H9 (cell line): ENCODE results near the gene TMEM81. TPM values are rescaled to one million over a fixed set of nuclear protein-coding genes. Genes with fewer than 3 reads are reported as not detected.

Experiments used
- DNase-seq: peaks from one replicate; pipeline ENCODE4 v3.0.0-alpha.2; 2017
- H2AFZ ChIP-seq: one replicate; pipeline ENCODE4 v1.6.1; 2013; ENCODE audit warnings: mild to moderate bottlenecking, low read length, control low read depth, moderate library complexity
- H2AK5ac ChIP-seq: 2 replicates; pipeline ENCODE4 v1.6.1; 2013; ENCODE audit warnings: low read length, control low read depth, mixed read lengths; ENCODE audit not compliant: insufficient read length
- H2BK120ac ChIP-seq: one replicate; pipeline ENCODE4 v1.6.1; 2013; ENCODE audit warnings: low read depth, mild to moderate bottlenecking, low read length, control low read depth, inconsistent platforms; ENCODE audit not compliant: poor library complexity, severe bottlenecking
- H2BK12ac ChIP-seq: 2 replicates; pipeline ENCODE4 v1.6.1; 2013; ENCODE audit warnings: low read length, control low read depth, mixed read lengths, low read depth; ENCODE audit not compliant: insufficient read length
- H2BK15ac ChIP-seq: 2 replicates; pipeline ENCODE4 v1.6.1; 2013; ENCODE audit warnings: low read depth, low read length, control low read depth
- H2BK20ac ChIP-seq: one replicate; pipeline ENCODE4 v1.6.1; 2013; ENCODE audit warnings: low read depth, mild to moderate bottlenecking, low read length, control low read depth, inconsistent platforms; ENCODE audit not compliant: poor library complexity, severe bottlenecking
- H2BK5ac ChIP-seq: 2 replicates; pipeline ENCODE4 v1.6.1; 2013; ENCODE audit warnings: low read length, control low read depth, mixed read lengths; ENCODE audit not compliant: insufficient read length
- H3K14ac ChIP-seq: 2 replicates; pipeline ENCODE4 v1.6.1; 2013; ENCODE audit warnings: low read length, control low read depth; ENCODE audit not compliant: insufficient read depth
- H3K18ac ChIP-seq: 2 replicates; pipeline ENCODE4 v1.6.1; 2013; ENCODE audit warnings: low read depth, mild to moderate bottlenecking, mixed read lengths, low read length, control low read depth; ENCODE audit not compliant: insufficient read length
- H3K23ac ChIP-seq: 2 replicates; pipeline ENCODE4 v1.6.1; 2013; ENCODE audit warnings: low read length, control low read depth, mixed read lengths, low read depth; ENCODE audit not compliant: insufficient read length
- H3K23me2 ChIP-seq: 2 replicates; pipeline ENCODE4 v1.6.1; 2013; ENCODE audit warnings: low read depth, mild to moderate bottlenecking, mixed read lengths, low read length, control low read depth; ENCODE audit not compliant: insufficient read length, poor library complexity, severe bottlenecking
- H3K27ac ChIP-seq: 2 replicates; pipeline ENCODE4 v1.5.1; 2013; ENCODE audit warnings: low read length, control low read depth, mixed read lengths, low read depth; ENCODE audit not compliant: insufficient read length
- H3K27me3 ChIP-seq: 2 replicates; pipeline ENCODE4 v1.6.1; 2013; ENCODE audit warnings: low read length, control low read depth, inconsistent platforms; ENCODE audit not compliant: insufficient read depth
- H3K4ac ChIP-seq: 2 replicates; pipeline ENCODE4 v1.6.1; 2013; ENCODE audit warnings: low read depth, mild to moderate bottlenecking, control low read depth, inconsistent platforms, low read length, moderate library complexity
- H3K4me1 ChIP-seq: 2 replicates; pipeline ENCODE4 v1.6.1; 2013; ENCODE audit warnings: low read length, control low read depth, inconsistent platforms; ENCODE audit not compliant: insufficient read depth
- H3K4me2 ChIP-seq: 2 replicates; pipeline ENCODE4 v1.6.1; 2013; ENCODE audit warnings: low read length, control low read depth, mixed read lengths; ENCODE audit not compliant: insufficient read length, insufficient read depth
- H3K56ac ChIP-seq: 2 replicates; pipeline ENCODE4 v1.6.1; 2013; ENCODE audit warnings: low read depth, mild to moderate bottlenecking, mixed read lengths, low read length, control low read depth; ENCODE audit not compliant: insufficient read length
- H3K79me1 ChIP-seq: 2 replicates; pipeline ENCODE4 v1.6.1; 2013; ENCODE audit warnings: low read depth, mild to moderate bottlenecking, moderate library complexity, low read length, control low read depth, inconsistent platforms; ENCODE audit not compliant: insufficient read depth, poor library complexity, severe bottlenecking
- H3K79me2 ChIP-seq: 2 replicates; pipeline ENCODE4 v1.6.1; 2013; ENCODE audit warnings: low read length, control low read depth, inconsistent platforms; ENCODE audit not compliant: insufficient read depth
- H3K9ac ChIP-seq: 2 replicates; pipeline ENCODE4 v1.6.1; 2013; ENCODE audit warnings: low read length, control low read depth, mixed read lengths; ENCODE audit not compliant: insufficient read length; ENCODE audit errors: extremely low read depth
- H3K9me3 ChIP-seq: one replicate; pipeline ENCODE4 v1.6.1; 2013; ENCODE audit warnings: low read depth, low read length, inconsistent platforms; ENCODE audit not compliant: control insufficient read depth
- H3T11ph ChIP-seq: one replicate; pipeline ENCODE4 v1.6.1; 2013; ENCODE audit warnings: mild to moderate bottlenecking, low read length, control low read depth, inconsistent platforms
- H4K20me1 ChIP-seq: one replicate; pipeline ENCODE4 v1.6.1; 2013; ENCODE audit not compliant: control insufficient read depth, insufficient read length, insufficient read depth
- H4K5ac ChIP-seq: 2 replicates; pipeline ENCODE4 v1.6.1; 2013; ENCODE audit warnings: low read depth, mild to moderate bottlenecking, mixed read lengths, low read length, control low read depth; ENCODE audit not compliant: insufficient read length
- H4K8ac ChIP-seq: replicated peaks from 2 replicates; pipeline ENCODE4 v1.6.1; 2013; ENCODE audit warnings: low read length, control low read depth, mixed read lengths, low read depth; ENCODE audit not compliant: insufficient read length
- H4K91ac ChIP-seq: 2 replicates; pipeline ENCODE4 v1.6.1; 2013; ENCODE audit warnings: low read depth, mild to moderate bottlenecking, moderate library complexity, mixed read lengths, low read length, control low read depth; ENCODE audit not compliant: insufficient read length
- H3K27ac Mint-ChIP-seq, 3 experiments: 2 replicates in 2 of 3; 3 replicates in 1 of 3; pipeline ENCODE4 v1.8.0; 2020 to 2021; ENCODE audit warnings: mixed read lengths in 3 of 3, mild to moderate bottlenecking in 1 of 3, moderate library complexity in 1 of 3
- H3K27me3 Mint-ChIP-seq: 2 replicates; pipeline ENCODE4 v1.8.0; 2021; ENCODE audit warnings: low read depth, mild to moderate bottlenecking, moderate library complexity, mixed read lengths
- H3K36me3 Mint-ChIP-seq, 3 experiments: 2 replicates in 2 of 3; 3 replicates in 1 of 3; pipeline ENCODE4 v1.8.0; 2020 to 2021; ENCODE audit warnings: low read depth in 3 of 3, mixed read lengths in 3 of 3; ENCODE audit not compliant: insufficient read depth in 1 of 3
- H3K4me1 Mint-ChIP-seq, 2 experiments: 2 replicates each; pipeline ENCODE4 v1.8.0; 2020; ENCODE audit warnings: mixed read lengths in 2 of 2
- H3K4me3 Mint-ChIP-seq, 2 experiments: 2 replicates in 1 of 2; 3 replicates in 1 of 2; pipeline ENCODE4 v1.8.0; 2020 to 2021; ENCODE audit warnings: mild to moderate bottlenecking in 2 of 2, mixed read lengths in 2 of 2, moderate library complexity in 1 of 2
- H3K9me3 Mint-ChIP-seq, 2 experiments: 2 replicates in 1 of 2; 3 replicates in 1 of 2; pipeline ENCODE4 v1.8.0; 2020; ENCODE audit warnings: mild to moderate bottlenecking in 2 of 2, mixed read lengths in 2 of 2, moderate library complexity in 1 of 2
- whole genome bisulfite sequencing: extraction: QIAGEN DNeasy Blood & Tissue Kit; methylation state at CpG from one replicate; pipeline ENCODE4 v1.1.7; 2013; ENCODE audit warnings: missing lambda C conversion rate, low lambda C conversion rate, mixed read lengths; ENCODE audit not compliant: insufficient read length; ENCODE audit errors: extremely low coverage; 5-methylcytosine and 5-hydroxymethylcytosine counted together
- total RNA-seq: library from RNA; stranded (reverse); gene quantifications from 2 replicates; pipeline ENCODE4 v1.2.1, GENCODE V29; 2021
- TF ChIP-seq, protein P1 (sequence below): fragments of 200-600 bp; sonication (generic); conservative IDR thresholded peaks from 3 replicates; pipeline ENCODE4 v1.8.0; 2021; ENCODE audit warnings: antibody characterized with exemption, mild to moderate bottlenecking

Gene TMEM81
- total RNA-seq, 1 experiment from 2014 or later: 3.0 TPM

DNA sequence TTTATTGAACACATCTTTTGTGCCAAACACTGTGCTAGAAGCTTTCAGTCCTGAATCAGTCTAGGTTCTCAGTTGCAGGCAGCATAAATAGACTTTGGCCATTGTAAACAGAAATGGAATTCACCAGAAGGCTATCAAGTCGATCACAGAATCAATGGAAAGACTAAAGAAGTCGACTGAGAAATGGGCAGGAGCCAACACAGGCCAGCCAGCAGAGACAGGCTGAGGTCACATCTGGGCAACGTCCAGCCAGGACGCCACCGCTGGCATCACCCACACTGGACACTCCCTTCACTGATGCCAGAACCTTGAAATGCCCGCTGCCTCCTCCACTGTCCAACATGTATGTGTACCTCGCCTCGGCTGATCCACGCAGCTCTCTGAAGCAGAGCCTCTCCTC is 46.7 kb downstream of the TMEM81 start:
- no peaks in the 10 kb centered on the region for H3K79me1 ChIP-seq

More for the DNA sequence above, 46.7 kb downstream of the TMEM81 start:
- Histone ChIP-seq H4K5ac (no peak overlapping the region), H3K27ac (no peak overlapping the region), H3K18ac (no peak overlapping the region), H3K79me2 (no peaks in the 10 kb centered on the region), H4K91ac (no peak overlapping the region), H3K14ac (no peak overlapping the region), H4K8ac (no peak overlapping the region), H3K23me2 (no peaks in the 10 kb centered on the region), H3K23ac (no peak overlapping the region), H3K4me1 (no peaks in the 10 kb centered on the region), H2BK15ac (no peak overlapping the region), H3K4ac (no peak overlapping the region), H2AFZ (no peak overlapping the region), H2BK20ac (no peak overlapping the region), H4K20me1 (no peaks in the 10 kb centered on the region), H3K4me2 (no peak overlapping the region), H3K9me3 (no peaks in the 10 kb centered on the region), H2BK12ac (no peak overlapping the region), H2BK120ac (no peak overlapping the region), H3K56ac (no peak overlapping the region), H3T11ph (no peak overlapping the region), H2AK5ac (no peak overlapping the region), H3K9ac (no peak overlapping the region), H3K27me3 (no peaks in the 10 kb centered on the region; the same call in 1 of the 2 replicates), H2BK5ac (no peak overlapping the region)
- WGBS: no CpG with 5 or more reads among the region's 9 CpGs
- H3K27ac Mint-ChIP-seq: no peak overlapping the region
- H3K9me3 Mint-ChIP-seq: no peaks in the 10 kb centered on the region
- peaks cover 52% of the 10 kb centered on the region for H3K27me3 Mint-ChIP-seq
- no peak overlapping the region for H3K4me3 Mint-ChIP-seq
- peaks cover 0 to 9% of the 10 kb centered on the region in 2 experiments; a peak in 2 of 4 replicates for H3K4me1 Mint-ChIP-seq
- DNase-seq: no peak
- no peaks in the 10 kb centered on the region for H3K36me3 Mint-ChIP-seq
- TF ChIP-seq, protein P1, sequence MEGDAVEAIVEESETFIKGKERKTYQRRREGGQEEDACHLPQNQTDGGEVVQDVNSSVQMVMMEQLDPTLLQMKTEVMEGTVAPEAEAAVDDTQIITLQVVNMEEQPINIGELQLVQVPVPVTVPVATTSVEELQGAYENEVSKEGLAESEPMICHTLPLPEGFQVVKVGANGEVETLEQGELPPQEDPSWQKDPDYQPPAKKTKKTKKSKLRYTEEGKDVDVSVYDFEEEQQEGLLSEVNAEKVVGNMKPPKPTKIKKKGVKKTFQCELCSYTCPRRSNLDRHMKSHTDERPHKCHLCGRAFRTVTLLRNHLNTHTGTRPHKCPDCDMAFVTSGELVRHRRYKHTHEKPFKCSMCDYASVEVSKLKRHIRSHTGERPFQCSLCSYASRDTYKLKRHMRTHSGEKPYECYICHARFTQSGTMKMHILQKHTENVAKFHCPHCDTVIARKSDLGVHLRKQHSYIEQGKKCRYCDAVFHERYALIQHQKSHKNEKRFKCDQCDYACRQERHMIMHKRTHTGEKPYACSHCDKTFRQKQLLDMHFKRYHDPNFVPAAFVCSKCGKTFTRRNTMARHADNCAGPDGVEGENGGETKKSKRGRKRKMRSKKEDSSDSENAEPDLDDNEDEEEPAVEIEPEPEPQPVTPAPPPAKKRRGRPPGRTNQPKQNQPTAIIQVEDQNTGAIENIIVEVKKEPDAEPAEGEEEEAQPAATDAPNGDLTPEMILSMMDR: no peak

Other genes starting within 250 kb of the TMEM81 start
- gene NFASC, start 213.6 kb downstream of the TMEM81 start, total RNA-seq: 5.0 and 5.7 TPM in 2 replicates
- 0.42 and 0.88 TPM in 2 replicates for gene CNTN2, start 41.2 kb downstream of the TMEM81 start, total RNA-seq
- gene RBBP5, start 37.5 kb upstream of the TMEM81 start, total RNA-seq: 17.3 and 18.3 TPM in 2 replicates
- gene DSTYK, start 127.2 kb upstream of the TMEM81 start, total RNA-seq: 7.7 and 8.5 TPM in 2 replicates
- gene TMCC2, start 143.5 kb upstream of the TMEM81 start, total RNA-seq: 11.3 and 11.7 TPM in 2 replicates
- 15.4 and 15.5 TPM in 2 replicates for gene NUAK2, start 237.3 kb upstream of the TMEM81 start, total RNA-seq